LNCAP (cell line): ENCODE measurements around the gene TCL1A.

ENCODE experiments used
- TF ChIP-seq, protein P1 (sequence below): fragments of 450-650 bp; IDR thresholded peaks from 2 replicates; pipeline ENCODE4 v1.5.1; 2017; ENCODE audit warnings: mild to moderate bottlenecking

TCL1A gene, protein sequence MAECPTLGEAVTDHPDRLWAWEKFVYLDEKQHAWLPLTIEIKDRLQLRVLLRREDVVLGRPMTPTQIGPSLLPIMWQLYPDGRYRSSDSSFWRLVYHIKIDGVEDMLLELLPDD

DNA sequence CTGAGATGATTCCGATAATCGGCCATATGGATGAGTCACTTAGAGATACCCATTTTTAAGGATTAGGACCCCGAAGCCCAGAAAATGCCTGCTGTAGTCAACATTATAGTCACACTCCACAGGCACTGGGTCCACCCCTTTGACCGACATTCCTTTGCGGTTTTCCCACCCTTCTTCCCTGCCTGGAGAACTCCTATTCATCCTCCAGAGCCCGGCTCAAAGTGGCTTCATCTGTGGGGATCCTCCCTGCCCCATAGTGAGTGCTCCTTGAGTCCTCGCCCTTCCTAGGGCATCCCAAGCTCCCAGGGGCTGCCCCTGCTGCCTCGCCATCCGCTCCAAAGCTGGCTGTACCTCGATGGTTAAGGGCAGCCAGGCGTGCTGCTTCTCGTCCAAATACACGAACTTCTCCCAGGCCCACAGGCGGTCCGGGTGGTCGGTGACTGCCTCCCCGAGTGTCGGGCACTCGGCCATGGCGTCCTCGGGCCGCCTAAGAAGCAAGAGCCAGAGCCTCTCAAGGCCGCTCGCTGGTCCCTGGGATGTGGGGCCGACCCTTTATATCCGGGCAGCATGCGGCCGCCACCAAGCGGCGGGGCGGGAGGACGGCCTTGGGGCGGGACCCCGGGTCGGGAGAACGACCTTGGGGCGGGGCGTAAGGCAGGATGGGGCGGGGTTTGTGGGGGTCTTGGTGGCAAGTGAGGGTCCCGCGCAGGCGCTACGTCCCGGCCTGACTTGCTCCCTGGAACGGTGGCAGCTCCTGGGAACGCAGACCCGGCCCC is at the start of gene TCL1A:
Gene TCL1A (minus strand): TSS at position 530 of the 776 bp plus-strand sequence. CDS start 59 bp downstream, at position 471.
- TF ChIP-seq, protein P1, sequence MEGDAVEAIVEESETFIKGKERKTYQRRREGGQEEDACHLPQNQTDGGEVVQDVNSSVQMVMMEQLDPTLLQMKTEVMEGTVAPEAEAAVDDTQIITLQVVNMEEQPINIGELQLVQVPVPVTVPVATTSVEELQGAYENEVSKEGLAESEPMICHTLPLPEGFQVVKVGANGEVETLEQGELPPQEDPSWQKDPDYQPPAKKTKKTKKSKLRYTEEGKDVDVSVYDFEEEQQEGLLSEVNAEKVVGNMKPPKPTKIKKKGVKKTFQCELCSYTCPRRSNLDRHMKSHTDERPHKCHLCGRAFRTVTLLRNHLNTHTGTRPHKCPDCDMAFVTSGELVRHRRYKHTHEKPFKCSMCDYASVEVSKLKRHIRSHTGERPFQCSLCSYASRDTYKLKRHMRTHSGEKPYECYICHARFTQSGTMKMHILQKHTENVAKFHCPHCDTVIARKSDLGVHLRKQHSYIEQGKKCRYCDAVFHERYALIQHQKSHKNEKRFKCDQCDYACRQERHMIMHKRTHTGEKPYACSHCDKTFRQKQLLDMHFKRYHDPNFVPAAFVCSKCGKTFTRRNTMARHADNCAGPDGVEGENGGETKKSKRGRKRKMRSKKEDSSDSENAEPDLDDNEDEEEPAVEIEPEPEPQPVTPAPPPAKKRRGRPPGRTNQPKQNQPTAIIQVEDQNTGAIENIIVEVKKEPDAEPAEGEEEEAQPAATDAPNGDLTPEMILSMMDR = no peak

DNA sequence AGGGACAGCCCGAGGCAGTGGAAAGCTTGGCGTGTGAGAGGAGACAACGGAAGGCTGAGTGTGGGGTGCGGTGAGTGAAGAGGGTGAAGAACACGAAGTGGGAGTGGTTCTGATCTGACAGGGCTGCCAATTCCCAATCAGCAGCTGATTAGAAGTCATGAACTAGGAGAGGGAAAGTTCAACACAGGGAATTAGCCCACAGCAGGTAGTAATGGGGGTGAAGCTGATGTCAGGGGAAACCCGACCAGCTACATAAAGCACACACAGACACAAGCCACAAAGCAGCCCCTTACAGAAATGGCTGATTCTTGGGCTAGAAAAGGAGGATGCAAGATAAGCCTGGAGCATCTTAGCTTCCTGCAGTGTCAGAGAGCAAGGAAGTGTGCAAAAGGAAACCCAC is 47.5 kb upstream of the TCL1A start:
- TF ChIP-seq, protein P1 = no peak

DNA sequence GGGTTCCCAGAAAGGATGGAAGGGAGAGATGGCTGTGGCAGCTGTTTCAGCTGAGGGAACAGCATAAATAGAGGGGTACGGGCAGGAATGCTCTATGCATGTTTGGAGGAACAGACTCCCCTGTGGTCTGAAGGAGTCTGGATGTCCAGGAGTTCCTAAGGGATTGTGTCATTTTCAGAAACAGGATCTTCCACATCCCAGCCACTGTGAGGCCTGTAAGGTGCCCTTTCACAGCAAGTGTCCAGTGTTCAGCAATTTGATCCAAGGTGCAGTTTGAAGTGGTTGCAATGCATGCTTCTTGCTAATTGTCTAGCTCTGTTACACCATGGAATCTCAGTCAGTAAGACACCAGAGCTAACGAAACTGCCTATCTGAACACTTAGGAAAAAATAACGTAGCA is 46.7 kb upstream of the TCL1A start:
- TF ChIP-seq, protein P1 = no peak

DNA sequence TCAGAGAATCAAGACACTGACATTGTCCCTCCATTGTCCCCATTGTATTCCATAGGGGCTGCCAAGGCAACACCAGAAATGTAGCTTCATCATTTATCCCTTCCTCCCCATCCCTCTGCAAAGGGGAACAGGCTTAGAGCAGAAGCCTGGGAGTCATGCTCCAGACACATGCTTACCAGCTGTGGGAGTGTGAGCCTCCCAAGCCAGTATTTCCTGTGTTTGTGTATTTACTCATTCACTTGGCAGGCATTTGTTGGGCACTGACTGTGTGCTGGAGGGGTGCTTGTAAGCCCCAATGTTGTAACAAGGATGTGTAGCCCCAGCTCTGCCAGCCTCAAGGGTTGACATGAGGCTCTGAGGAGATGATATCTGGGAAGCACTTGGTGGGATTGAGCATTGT is 46.0 kb upstream of the TCL1A start:
- TF ChIP-seq, protein P1 = no peak

DNA sequence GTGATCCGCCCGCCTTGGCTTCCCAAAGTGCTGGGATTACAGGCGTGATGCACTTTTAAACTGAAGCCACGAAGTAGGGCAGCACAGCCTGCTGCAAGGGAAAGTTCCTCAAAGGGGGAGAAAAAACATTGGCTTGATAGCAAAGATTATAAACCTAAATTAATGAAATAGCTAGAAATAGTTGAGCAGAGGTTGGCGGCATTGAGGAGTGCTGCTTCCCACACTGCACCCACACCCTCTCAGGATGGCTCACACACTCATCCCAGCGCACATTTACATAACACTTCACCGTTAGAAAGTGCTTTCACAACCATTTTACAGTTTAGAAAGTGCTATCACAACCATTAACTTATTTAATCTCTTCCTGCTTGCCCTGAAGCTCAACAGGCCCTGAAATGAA is 44.4 kb upstream of the TCL1A start:
- TF ChIP-seq, protein P1 = no peak

DNA sequence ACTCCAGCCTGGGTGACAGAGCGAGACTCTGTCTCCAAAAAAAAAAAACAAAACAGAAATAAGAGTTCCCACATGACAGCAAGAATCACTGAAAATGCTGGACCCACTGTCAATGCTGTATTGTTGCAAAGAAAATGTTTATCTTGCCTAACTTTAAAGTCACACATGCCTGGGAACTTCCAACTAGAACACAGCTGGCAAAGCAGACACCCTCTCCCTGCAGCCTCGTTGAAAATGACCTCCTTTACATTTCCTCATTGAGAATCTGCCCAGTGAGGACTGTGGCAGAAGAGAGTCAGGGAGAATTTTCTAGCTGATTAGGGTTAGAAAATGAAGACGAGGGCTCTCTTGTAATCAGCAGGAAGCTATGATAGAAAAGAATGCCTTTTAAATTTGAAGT is 42.8 kb upstream of the TCL1A start:
- TF ChIP-seq, protein P1 = no peak

DNA sequence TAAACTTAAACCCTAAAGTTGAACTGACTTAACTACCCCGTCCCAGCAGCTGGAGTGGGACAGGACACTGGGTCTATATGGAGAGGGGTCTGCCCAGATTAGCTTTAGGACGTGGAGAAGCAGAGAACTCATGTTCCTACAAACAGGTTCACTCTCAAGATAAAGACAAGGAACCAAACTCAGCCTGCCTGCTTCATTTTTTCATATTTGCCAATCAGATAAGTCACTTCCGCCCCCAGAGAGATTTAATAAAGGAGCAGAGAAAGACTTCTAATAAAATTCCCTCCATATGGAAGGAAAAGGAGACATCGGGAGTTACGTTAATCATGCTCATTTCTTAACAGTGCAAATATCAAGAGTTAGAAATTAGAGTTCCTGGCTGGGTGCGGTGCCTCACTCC is 42.2 kb upstream of the TCL1A start:
- TF ChIP-seq, protein P1 = no peak
